Fibroblast of lung (primary cell): ENCODE results near the gene C9orf43. TPM values are rescaled to one million over a fixed set of nuclear protein-coding genes. Genes with fewer than 3 reads are reported as not detected.

Experiments used
- DNase-seq, 2 donors: peaks; one replicate each; pipeline versions ENCODE4 v3.0.0 to v3.0.0-alpha.2; 2010; ENCODE audit warnings: low read depth in 2 of 2
- H2AFZ ChIP-seq: 2 replicates; pipeline ENCODE4 v1.5.1; 2012; ENCODE audit warnings: low read length, control low read depth, inconsistent platforms
- H3K27ac ChIP-seq: 2 replicates; pipeline ENCODE4 v1.5.1; 2011; ENCODE audit warnings: low read length, control low read depth; ENCODE audit not compliant: insufficient read depth
- H3K27me3 ChIP-seq: 2 replicates; pipeline ENCODE4 v1.5.1; 2011; ENCODE audit warnings: mild to moderate bottlenecking, low read length; ENCODE audit not compliant: control insufficient read depth, insufficient read depth
- H3K36me3 ChIP-seq: 2 replicates; pipeline ENCODE4 v1.5.1; 2011; ENCODE audit warnings: low read length; ENCODE audit not compliant: control insufficient read depth, insufficient read depth
- H3K4me1 ChIP-seq: 2 replicates; pipeline ENCODE4 v1.5.1; 2011; ENCODE audit warnings: low read length; ENCODE audit not compliant: control insufficient read depth, insufficient read depth; ENCODE audit errors: extremely low read depth
- H3K4me2 ChIP-seq: 2 replicates; pipeline ENCODE4 v1.5.1; 2011; ENCODE audit warnings: low read length, control low read depth; ENCODE audit not compliant: insufficient read depth; ENCODE audit errors: extremely low read depth
- H3K4me3 ChIP-seq, 4 experiments: fragments of 200-600 bp in 1 of 4; sonication (generic) in 1 of 4; replicated peaks in 1 of 4; 2 replicates each; pipeline ENCODE4 v1.5.1; 2011 to 2016; ENCODE audit warnings: low read length in 4 of 4, low read depth in 3 of 4, mild to moderate bottlenecking in 3 of 4, control low read depth in 2 of 4, inconsistent platforms in 1 of 4, mixed read lengths in 1 of 4; ENCODE audit not compliant: insufficient read depth in 1 of 4; ENCODE audit errors: control extremely low read depth in 1 of 4
- H3K79me2 ChIP-seq: 2 replicates; pipeline ENCODE4 v1.5.1; 2012; ENCODE audit warnings: mild to moderate bottlenecking, low read length, inconsistent platforms; ENCODE audit not compliant: control insufficient read depth, insufficient read depth
- H3K9ac ChIP-seq: 2 replicates; pipeline ENCODE4 v1.5.1; 2011; ENCODE audit warnings: mild to moderate bottlenecking, low read length, control low read depth; ENCODE audit not compliant: insufficient read depth
- H3K9me3 ChIP-seq: 2 replicates; pipeline ENCODE4 v1.5.1; 2012; ENCODE audit warnings: low read depth, low read length; ENCODE audit not compliant: control insufficient read depth, insufficient read depth
- H4K20me1 ChIP-seq: 2 replicates; pipeline ENCODE4 v1.5.1; 2011; ENCODE audit warnings: low read length; ENCODE audit not compliant: control insufficient read depth, insufficient read depth; ENCODE audit errors: extremely low read depth
- EZH2 ChIP-seq: IDR thresholded peaks from 2 replicates; pipeline ENCODE4 v1.5.1; 2012; ENCODE audit warnings: low read length, control low read depth, mild to moderate bottlenecking; ENCODE audit errors: missing control alignments
- polyA plus RNA-seq, 2 donors: library from polyadenylated mRNA; depleted of rRNA in 1 of 2; stranded (reverse) in 1 of 2; unstranded in 1 of 2; fragments of >200 nt; gene quantifications; 2 replicates each; pipeline ENCODE4 v1.2.1, GENCODE V29; 2011 to 2012; ENCODE audit warnings: missing spikeins in 1 of 2
- total RNA-seq: library from RNA; depleted of rRNA; stranded (reverse); fragments of >200 nt; gene quantifications from 2 replicates; pipeline ENCODE4 v1.2.1, GENCODE V29; 2014
- TF ChIP-seq, protein P1 (sequence below), 2 donors: IDR thresholded peaks in 1 of 2; conservative IDR thresholded peaks in 1 of 2; 1 replicate in 1 of 2; 2 replicates in 1 of 2; pipeline ENCODE4 v1.5.1; 2011 to 2012; ENCODE audit warnings: low read length in 2 of 2, control low read depth in 1 of 2, inconsistent platforms in 1 of 2, low read depth in 1 of 2, mild to moderate bottlenecking in 1 of 2

The C9orf43 gene
- total and polyA plus RNA-seq, 2 donors (not counting 1 experiment from before 2014, with no cell fraction given) = 0.25 to 0.50 TPM

DNA sequence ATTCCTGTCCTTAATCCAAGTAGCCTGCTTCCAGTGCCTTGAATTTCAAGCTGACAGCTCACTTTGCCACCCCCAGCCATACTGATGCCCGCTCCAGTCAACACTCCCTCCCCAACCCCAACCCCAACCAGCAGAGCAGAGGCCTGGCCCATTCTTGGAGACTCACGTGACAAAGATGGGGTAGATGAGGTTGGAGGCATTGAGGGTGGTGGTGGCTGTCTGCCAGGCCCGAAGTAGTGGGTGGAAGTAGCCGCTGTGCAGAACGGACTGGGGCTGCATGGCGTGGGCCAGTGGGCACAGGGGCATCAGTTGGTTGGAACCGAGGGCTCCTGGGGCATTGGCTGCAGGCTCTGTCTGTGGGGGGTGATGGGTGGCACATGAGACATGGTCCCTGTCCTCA lies 17.3 kb upstream of the C9orf43 start:
- Histone ChIP-seq H3K4me3 (no peak overlapping the region), H3K4me1 (no peaks in the 10 kb centered on the region), H3K9ac (no peak overlapping the region), H3K36me3 (peaks cover 10% of the 10 kb centered on the region), H4K20me1 (no peaks in the 10 kb centered on the region), H3K27me3 (no peaks in the 10 kb centered on the region), H3K79me2 (no peaks in the 10 kb centered on the region), H3K27ac (no peak overlapping the region), H3K9me3 (no peaks in the 10 kb centered on the region), H3K4me2 (no peak overlapping the region), H2AFZ (no peak overlapping the region)
- TF ChIP-seq, protein P1, sequence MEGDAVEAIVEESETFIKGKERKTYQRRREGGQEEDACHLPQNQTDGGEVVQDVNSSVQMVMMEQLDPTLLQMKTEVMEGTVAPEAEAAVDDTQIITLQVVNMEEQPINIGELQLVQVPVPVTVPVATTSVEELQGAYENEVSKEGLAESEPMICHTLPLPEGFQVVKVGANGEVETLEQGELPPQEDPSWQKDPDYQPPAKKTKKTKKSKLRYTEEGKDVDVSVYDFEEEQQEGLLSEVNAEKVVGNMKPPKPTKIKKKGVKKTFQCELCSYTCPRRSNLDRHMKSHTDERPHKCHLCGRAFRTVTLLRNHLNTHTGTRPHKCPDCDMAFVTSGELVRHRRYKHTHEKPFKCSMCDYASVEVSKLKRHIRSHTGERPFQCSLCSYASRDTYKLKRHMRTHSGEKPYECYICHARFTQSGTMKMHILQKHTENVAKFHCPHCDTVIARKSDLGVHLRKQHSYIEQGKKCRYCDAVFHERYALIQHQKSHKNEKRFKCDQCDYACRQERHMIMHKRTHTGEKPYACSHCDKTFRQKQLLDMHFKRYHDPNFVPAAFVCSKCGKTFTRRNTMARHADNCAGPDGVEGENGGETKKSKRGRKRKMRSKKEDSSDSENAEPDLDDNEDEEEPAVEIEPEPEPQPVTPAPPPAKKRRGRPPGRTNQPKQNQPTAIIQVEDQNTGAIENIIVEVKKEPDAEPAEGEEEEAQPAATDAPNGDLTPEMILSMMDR (conservative IDR thresholded peaks at IDR 0.05 in 1 of 2, IDR thresholded peaks at IDR 0.05 in 1 of 2; ENCODE audit: low read depth in 1 of 2, low read length in 2 of 2) = no peak
- TF ChIP-seq EZH2 = no peak
- no peak for DNase-seq

DNA sequence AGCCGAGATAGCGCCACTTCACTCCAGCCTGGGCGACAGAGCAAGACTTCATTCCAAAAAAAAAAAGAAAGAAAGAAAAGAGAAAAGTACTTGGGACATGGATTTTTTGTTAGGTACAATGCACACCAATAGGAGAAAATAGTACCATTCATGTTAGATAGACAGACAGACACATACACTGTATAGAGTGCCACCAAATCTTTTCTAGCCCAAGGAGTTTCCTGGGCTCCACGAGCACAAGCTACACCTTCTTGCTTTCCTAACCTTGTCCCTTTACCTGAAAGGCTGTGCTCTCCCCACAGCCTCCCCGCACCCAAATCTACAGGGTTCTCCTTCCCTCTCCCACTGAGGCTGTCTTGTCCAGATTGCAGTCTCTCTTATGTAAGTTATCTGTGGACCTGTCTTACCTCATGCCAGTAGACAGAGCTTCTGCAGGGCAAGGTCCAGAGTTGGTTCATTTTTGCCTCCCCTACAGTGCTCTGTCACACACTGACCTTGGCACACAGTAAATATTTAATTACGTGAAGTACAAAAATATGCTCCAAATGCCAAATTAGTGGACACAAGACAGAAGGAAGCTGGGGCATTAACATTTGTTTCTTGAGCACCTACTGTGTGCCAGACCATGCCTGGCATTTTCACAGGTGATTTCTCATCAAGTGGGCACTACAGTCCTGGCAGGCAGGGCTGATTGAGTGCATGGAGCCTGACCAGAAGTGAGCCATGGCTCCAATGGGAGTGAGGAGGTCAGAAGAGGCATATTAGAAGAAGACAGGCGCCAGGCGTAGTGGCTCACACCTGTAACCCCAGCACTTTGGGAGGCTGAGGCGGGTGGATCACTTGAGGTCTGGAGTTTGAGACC lies 15.3 kb upstream of the C9orf43 start:
- Histone ChIP-seq H4K20me1 (no peaks in the 10 kb centered on the region), H3K79me2 (no peaks in the 10 kb centered on the region), H3K4me3 (no peak overlapping the region), H3K4me2 (no peak overlapping the region), H2AFZ (no peak overlapping the region), H3K4me1 (no peaks in the 10 kb centered on the region), H3K9me3 (no peaks in the 10 kb centered on the region), H3K9ac (no peak overlapping the region), H3K36me3 (peaks cover 4% of the 10 kb centered on the region), H3K27me3 (no peaks in the 10 kb centered on the region), H3K27ac (no peak overlapping the region)
- TF ChIP-seq EZH2 = no peak
- TF ChIP-seq, protein P1 (conservative IDR thresholded peaks at IDR 0.05 in 1 of 2, IDR thresholded peaks at IDR 0.05 in 1 of 2; ENCODE audit: low read depth in 1 of 2, low read length in 2 of 2) = no peak
- DNase-seq = no peak

DNA sequence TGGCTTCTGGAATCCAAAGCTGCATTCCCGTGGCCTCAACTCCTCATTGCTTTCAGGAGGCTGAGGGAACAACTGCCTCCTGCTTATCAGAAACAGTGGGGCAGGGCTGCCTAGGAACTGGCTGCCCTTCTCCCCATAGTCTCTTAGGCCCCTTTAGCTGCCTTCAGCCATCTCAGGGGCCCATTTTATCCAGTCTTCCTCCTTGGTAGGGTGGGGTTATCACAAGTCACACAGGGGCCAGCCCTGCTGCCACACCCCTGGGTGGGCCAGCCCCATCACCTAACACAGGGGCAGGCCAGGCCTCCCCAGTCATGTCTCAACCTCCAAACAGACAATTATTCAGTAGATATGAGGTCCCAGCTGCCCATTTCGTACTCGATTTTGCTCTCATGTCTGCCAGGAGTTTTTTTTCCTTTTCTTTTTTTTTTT lies 13.3 kb upstream of the C9orf43 start:
- no peak overlapping the region for H2AFZ ChIP-seq
- no peaks in the 10 kb centered on the region for H3K79me2 ChIP-seq
- no peak overlapping the region for H3K9ac ChIP-seq
- DNase-seq = no peak
- H4K20me1 ChIP-seq = no peaks in the 10 kb centered on the region
- H3K27me3 ChIP-seq = no peaks in the 10 kb centered on the region
- H3K4me3 ChIP-seq = no peak overlapping the region
- no peak overlapping the region for H3K4me2 ChIP-seq
- TF ChIP-seq, protein P1 (conservative IDR thresholded peaks at IDR 0.05 in 1 of 2, IDR thresholded peaks at IDR 0.05 in 1 of 2; ENCODE audit: low read depth in 1 of 2, low read length in 2 of 2) = no peak
- TF ChIP-seq EZH2 = no peak
- H3K36me3 ChIP-seq = no peaks in the 10 kb centered on the region
- no peaks in the 10 kb centered on the region for H3K4me1 ChIP-seq
- H3K27ac ChIP-seq = no peak overlapping the region
- no peaks in the 10 kb centered on the region for H3K9me3 ChIP-seq
